Epidermal melanocyte (primary cell): ENCODE data around the gene PIGL.
"Not testable (repeated sequence)": the region's sequence is repeated elsewhere in the genome, so short reads cannot be mapped to it uniquely, and the experiment has no call there.

ENCODE experiments used
- DNase-seq: peaks from one replicate; pipeline ENCODE4 v3.0.0; 2011; ENCODE audit warnings: low spot score; ENCODE audit not compliant: insufficient read length

PIGL gene

DNA sequence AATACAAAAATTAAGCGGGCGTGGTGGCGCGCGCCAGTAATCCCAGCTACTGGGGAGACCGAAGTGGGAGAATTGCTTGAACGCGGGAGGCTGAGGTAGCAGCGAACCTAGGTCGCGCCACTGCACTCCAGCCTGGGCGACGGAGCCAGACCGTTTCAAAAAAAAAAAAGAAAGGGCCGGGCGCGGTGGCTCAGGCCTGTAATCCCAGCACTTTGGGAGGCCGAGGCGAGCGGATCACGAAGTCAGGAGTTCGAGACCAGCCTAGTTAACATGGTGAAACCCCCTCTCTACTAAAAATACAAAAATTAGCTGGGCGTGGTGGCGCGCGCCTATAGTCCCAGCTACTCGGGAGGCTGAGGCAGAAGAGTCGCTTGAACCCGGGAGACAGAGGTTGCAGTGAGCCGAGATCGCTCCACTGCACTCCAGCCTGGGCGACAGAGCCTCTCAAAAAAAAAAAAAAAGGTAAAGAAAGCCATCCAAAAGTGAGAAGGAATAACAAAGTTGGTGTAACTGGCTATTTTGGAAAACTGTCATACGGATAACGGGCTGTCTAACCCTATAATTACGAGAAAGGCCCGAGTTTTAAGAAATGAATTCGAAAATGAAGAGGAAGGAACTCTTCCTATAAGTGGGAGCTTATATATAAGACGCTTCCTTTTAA lies 539 bp upstream of the PIGL start:
- not testable (repeated sequence) for DNase-seq

DNA sequence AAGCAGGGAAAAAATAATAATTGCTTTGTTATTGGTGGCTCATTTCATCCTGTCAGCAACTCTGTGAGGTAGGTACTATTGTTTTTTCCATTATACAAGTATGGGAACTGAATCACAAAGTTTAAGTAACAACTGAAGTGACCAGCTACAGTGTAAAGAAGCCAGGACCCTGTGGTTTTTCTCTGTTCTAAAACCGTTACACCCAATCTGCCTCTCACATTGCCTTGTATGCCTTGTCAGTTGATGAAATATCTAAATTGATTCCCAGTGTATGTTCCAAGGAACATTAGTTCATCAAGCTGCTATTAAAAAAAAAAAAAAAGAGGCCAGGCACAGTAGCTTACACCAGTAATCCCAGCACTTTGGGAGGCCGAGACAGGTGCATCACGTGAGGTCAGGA lies 5.4 kb downstream of the PIGL start:
- no peak for DNase-seq

DNA sequence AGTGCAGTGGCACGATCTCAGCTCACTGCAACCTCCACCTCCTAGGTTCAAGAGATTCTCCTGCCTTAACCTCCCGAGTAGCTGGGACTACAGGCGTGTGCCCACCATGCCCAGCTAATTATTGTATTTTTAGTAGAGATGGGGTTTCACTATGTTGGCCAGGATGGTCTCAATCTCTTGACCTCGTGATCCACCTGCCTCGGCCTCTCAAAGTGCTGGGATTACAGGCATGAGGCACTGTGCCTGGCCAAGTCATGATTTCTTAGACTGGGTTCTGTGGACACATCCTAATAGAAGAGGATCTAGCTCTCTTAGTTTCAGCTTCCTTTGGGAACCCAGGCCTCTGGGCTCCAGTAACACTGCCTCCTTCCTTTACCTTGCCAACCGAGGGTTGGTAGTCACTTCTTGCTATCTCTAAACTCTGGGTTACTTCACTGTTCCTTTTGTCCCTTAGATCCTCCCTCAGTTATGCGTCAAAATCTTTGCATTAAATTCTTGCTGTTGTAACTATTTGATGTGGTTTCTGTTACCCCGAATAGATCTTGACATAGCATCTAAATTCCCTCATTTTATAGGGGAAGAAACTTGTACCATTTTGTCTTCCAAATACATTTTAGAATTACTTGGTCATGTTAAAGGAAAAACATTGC lies 13.0 kb downstream of the PIGL start:
- not testable (repeated sequence) for DNase-seq

DNA sequence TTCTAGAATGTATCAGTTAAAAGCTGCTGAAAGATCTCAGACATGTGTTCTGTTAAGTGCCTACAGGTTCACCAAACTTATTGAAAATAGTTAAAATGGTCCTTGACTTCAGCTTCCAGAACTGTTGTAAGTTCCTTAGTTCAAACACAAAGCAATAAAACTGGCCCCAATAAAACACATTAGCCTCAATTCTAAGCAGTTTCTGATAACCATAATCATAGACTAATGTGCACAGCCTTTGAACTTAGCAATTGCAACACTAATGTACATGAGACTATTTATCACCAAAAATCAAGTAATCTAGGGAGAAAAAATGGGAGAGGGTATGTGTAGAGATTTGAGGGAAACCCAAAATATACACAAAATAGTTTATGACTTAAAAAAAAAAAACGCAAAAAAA lies 15.4 kb downstream of the PIGL start:
- DNase-seq, result no peak

GRCh38 chr17:16239931-16240330 lies 22.9 kb downstream of the PIGL start:
- no peak for DNase-seq

DNA sequence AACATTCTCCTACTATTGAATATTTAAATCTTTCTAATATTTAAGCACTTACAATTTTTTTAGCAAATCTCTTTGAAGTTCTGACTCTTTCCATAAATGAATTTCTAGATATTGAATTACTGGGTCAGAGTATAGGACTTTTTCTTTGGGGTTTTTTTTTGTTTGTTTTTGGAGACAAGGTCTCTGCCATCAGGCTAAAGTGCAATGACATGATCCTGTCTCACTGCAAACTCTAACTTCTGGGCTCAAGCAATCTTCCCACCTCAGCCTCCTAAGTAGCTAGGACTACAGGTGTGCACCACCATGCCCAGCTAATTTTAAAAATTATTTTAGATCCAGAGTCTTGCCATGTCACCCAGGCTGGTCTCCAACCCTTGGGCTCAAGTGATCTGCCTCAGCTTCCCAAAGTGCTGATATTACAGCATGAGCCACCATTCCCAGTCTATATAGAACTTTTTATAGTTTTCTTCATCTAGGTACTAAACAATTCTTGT lies 24.9 kb downstream of the PIGL start:
- DNase-seq, result no peak

- DNase-seq, result no peak
Observed at GRCh38 chr17:16243385-16243784, 26.4 kb downstream of the PIGL start.

GRCh38 chr17:16243801-16244567 lies 27.0 kb downstream of the PIGL start:
- no peak for DNase-seq

- DNase-seq, result no peak
Observed at GRCh38 chr17:16247586-16247984, 30.6 kb downstream of the PIGL start.

- DNase-seq, result no peak
Observed at GRCh38 chr17:16250635-16251034, 33.6 kb downstream of the PIGL start.

DNA sequence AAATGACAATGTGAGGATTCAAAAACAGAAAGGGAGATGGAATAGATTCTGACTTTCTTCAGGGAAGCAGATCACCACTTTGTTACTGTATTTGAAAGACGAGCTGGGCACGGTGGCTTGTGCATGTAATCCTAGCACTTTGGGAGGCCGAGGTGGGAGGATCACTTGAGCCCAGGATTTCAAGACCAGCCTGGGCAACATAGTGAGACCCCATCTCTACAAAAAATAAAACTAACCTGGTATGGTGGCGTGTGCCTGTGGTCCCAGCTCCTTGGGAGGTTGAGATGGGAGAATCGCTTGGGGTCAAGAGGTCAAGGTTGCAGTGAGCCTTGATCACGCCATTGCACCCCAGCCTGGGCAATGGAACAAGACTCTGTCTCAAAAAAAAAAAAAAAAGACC lies 34.0 kb downstream of the PIGL start:
- no peak for DNase-seq

DNA sequence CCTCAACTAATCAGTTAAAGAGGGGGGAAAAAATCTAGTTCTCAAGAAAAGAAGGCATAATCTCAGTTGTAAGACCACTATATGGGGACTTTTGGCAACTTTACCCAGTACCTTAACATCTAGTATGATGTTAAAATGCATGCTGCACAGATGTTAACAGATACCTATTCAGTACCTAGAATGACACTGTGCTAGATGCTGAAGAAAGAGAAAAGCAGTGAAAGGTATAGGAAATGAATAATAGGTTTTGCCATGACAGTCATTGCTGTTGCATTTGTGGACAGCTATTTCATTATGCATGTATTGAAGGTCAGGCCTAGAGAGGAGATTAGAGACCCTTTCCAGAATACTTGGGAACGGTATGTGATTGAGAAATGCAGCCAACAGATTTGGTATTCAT lies 34.5 kb downstream of the PIGL start:
- DNase-seq, result no peak

DNA sequence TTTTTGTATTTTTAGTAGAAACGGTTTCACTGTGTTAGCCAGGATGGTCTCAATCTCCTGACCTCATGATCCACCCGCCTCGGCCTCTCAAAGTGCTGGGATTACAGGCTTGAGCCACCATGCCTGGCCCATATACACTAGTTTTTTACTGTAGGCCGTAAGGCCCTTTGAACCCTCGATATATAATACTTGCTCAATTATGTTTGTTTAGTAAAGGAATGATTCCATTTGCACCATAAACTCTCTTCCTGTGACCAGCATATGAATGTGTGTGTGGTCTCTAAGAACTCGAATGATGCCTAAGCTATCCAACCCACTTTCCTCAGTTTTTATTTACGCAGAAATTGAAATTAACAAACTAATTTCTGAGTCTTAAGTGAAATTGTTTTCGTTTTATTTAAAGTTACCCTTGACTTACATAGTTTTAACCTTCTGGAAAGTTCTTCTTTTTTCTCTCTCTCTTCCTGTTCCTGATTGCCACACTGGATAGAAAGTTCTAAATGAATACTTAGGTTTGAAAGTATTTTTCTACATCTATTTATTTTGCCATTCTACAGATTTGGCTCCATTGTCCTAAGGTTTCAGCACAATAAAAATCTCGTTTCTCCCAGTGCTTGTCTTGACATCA lies 37.9 kb downstream of the PIGL start:
- DNase-seq, result no peak

DNA sequence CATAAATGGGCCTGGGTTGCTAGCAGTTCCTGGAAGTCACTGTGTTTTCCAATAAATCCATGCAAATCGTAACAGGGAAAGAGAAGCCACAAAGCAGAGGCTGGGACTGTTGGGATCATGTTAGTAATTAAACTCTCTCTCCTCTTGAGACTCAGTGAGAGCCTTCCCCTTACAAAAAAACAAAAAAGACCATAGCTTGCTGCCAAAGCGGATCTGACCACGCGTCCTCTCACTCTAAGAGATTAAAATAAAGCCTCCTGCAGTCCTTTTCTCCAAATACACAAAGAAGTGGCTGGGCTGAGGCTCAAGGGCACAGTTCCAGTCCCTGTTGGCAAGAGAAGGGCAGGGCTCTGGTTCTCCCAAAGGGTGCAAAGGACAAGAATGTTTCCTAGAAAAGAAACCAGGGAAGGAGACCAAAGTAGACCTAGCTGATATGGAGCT lies 38.5 kb downstream of the PIGL start:
- DNase-seq, result no peak

DNA sequence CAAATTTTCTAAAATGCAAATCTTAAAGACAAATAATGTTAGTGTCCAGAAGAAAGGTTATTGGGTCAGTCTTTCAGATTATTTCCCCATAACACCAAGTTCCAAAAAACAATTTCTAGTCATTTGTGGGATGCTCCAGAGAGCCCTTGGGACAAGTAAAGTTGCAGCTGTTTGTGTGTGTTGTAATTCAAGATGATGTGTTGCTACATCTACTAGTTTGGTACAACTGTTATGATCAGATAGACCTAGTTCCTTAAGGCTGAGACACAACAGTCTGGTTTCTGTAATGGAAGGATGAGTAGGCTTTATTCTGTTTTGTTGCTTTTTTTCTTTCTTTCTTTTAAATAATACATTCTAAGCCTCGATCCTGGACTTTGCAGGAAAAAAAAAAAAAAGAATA lies 41.9 kb downstream of the PIGL start:
- no peak for DNase-seq

DNA sequence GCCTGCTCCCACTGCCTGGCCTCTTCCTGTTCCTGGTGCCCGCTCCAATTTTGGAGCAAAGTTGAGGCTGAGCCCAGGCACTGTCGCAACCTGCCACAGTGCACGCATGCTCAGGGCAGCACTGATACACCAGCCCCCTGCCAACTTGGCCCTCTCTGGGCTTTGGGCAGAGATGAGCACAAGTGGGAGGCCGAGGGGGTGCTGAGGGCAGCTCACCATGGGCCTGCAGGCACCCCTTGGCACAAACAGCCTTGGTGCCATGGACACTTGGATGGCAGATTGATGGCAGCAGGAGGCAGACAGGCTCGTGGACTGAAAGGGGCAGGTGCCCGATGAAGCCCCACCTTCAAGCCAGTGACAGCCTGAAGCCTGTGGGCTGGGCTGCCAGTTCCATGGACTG lies 42.9 kb downstream of the PIGL start:
- DNase-seq, result no peak

GRCh38 chr17:16261049-16261448 lies 44.0 kb downstream of the PIGL start:
- no peak for DNase-seq

DNA sequence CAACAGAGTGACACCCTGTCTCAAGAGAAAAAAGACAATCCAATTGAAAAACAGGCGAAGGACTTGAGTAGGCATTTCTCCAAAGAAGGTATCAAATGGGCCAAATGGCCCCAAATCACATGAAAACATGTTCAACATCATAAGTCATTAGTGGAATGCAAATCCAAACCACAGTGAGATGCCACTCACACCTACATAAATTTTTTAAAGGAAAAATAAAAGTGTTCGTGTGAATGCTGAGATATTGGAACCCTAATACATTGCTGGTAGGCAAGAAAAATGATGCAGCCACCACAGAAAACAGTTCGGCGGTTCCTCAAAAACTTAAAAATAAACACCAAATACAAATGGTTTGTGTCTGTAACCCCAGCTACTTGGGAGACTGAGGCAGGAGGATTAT lies 45.2 kb downstream of the PIGL start:
- DNase-seq, result no peak

GRCh38 chr17:16267174-16267573 lies 50.2 kb downstream of the PIGL start:
- DNase-seq, result no peak

DNA sequence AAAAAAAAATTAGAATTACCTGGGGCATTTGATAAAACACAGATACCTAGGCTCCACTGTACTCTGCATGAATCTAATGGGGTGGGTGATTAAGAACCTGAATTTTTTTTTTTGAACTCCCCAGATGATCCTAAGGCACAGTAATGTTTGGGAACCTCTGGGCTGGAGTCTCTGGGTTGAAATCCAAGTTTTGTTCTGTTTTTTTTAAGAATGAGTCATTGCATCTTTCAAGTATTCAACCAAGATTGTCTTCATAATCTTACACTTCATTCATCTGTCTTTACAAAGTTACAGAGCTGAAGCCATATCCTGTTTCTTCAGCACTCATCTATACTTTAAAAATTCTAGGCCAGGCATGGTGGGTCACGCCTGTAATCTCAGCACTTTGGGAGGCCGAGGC lies 52.6 kb downstream of the PIGL start:
- DNase-seq, result no peak

DNA sequence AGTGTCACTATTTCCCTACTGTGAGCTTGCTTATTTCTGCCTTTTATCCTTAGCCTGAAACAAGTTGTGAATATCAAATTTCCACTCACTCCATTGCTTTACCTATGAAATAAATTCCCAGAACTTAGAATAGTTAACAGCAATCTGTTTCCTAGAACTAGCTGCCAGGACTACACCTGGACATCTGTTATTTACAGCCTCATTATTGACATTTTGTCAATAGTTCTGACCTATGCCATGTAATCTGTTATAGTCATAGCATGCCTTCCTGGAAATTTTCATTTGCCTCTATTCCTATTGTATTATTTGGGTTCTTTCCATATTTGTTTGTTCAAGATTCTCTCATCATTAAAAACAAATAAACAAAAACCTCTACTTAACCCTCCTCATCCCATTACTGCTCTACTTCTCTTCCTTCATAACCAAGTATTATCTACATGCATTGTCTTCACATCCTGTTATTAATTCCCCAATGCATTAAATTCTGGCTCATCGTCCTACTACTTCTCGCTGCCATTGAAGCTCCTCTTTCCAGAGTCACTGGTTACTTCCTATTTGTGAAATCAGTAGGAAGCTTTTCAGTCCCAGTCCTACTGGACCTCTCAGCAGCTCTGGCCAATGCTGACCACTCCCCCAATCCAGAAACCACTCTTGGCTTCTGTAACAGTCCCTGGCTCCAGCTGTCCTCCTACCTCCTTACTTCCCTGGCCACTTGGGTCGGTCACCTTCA lies 55.3 kb downstream of the PIGL start:
- no peak for DNase-seq
